Cardiac fibroblast (primary cell): ENCODE results near the gene CYP4F2.
"Not testable (repeated sequence)": the region's sequence is repeated elsewhere in the genome, so short reads cannot be mapped to it uniquely, and the experiment has no call there.

Experiments used
- DNase-seq, 2 donors: peaks; one replicate each; pipeline versions ENCODE4 v3.0.0 to v3.0.0-alpha.2; 2010; ENCODE audit warnings: low read depth in 2 of 2
- H3K4me3 ChIP-seq, 2 donors: replicated peaks in 1 of 2; 1 replicate in 1 of 2; 2 replicates in 1 of 2; pipeline ENCODE4 v1.5.1; 2011; ENCODE audit warnings: low read depth in 2 of 2, low read length in 2 of 2, mild to moderate bottlenecking in 2 of 2, moderate library complexity in 1 of 2
- TF ChIP-seq, protein P1 (sequence below): IDR thresholded peaks from one replicate; pipeline ENCODE4 v1.5.1; 2011; ENCODE audit warnings: low read depth, mild to moderate bottlenecking, low read length, inconsistent platforms

CYP4F2 gene

DNA sequence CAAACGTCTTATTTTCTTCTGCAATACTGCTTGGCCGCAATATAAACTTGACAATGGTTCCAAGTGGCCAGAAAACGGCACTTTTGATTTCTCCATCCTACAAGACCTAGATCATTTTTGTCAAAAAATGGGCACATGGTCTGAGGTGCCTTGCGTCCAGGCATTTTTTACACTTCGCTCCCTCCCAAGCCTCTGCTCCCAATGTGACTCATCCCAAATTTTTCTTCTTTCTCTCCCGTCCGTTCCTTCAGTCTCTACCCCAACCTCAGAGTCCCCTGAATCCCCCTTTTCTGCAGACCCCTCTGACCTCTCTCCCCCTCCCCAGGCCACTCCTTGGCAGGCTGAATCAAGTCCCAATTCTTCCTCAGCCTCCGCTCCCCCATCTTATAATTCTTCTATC lies 68.1 kb downstream of the CYP4F2 start:
- TF ChIP-seq, protein P1, sequence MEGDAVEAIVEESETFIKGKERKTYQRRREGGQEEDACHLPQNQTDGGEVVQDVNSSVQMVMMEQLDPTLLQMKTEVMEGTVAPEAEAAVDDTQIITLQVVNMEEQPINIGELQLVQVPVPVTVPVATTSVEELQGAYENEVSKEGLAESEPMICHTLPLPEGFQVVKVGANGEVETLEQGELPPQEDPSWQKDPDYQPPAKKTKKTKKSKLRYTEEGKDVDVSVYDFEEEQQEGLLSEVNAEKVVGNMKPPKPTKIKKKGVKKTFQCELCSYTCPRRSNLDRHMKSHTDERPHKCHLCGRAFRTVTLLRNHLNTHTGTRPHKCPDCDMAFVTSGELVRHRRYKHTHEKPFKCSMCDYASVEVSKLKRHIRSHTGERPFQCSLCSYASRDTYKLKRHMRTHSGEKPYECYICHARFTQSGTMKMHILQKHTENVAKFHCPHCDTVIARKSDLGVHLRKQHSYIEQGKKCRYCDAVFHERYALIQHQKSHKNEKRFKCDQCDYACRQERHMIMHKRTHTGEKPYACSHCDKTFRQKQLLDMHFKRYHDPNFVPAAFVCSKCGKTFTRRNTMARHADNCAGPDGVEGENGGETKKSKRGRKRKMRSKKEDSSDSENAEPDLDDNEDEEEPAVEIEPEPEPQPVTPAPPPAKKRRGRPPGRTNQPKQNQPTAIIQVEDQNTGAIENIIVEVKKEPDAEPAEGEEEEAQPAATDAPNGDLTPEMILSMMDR: no peak
- no peak overlapping the region for H3K4me3 ChIP-seq
- no peak for DNase-seq

DNA sequence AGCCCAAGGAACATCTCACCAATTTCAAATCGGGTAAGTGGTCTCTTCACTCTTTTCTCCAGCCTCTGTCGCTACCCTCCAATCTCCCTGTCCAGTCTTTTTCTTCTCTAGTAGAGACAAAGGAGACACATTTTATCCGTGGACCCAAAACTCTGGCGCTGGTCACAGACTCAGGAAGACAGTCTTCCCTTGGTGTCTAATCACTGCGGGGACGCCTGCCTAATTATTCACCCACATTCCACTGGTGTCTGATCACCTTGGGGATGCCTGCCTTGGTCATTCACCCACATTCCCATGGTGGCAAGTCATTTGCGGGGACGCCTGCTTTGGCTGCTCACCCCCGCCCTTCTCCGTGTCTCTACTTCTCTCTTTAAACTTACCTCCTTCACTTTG lies 68.6 kb downstream of the CYP4F2 start:
- no peak overlapping the region for H3K4me3 ChIP-seq
- no peak for DNase-seq
- TF ChIP-seq, protein P1: no peak

DNA sequence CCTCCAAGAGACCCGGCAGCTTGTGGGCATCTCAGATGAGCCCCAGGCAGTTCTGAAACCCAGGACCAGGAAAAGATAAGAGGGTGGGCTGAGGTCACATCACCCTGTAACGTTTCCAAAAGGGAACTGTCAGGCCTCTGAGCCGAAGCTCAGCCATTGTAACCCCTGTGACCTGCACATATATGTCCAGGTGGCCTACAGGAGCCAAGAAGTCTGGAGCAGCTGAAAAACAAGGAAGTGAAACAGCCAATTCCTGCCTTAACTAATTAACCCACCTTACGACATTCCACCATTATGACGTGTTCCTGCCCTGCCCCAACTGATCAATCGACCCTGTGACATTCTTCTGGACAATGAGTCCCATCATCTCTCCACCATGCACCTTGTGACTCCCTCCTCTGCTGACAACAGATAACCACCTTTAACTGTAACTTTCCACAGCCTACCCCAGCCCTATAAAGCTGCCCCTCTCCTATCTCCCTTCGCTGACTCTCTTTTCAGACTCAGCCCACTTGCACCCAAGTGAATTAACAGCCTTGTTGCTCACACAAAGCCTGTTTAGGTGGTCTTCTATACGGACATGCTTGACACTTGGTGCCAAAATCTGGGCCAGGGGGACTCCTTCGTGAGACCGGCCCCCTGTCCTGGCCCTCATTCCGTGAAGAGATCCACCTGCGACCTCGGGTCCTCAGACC lies 69.1 kb downstream of the CYP4F2 start:
- not testable (repeated sequence) for DNase-seq

DNA sequence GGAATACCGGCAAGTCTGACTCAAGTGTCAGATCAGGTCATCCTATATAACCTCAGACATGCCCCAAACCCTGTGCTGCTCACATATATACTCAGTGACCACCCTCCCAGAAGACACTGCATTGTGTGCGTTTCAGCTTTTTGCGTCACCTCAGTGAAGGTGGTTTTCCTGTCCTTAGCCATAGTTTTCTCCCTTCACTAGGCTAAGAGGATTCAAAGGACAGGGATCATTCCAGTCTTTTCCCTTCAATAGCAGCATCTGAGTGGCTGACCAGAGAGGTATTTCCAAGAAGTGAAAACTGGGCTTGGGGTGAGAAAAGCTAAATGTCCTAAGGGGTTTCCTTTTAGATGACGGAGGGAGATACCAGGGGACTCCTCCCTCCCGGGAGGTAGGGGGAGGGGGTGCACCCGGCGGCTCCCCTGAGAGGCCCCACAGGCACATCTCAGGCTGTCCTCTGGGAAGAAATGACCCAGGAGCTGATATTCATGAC lies 69.7 kb downstream of the CYP4F2 start:
- DNase-seq: no peak
- TF ChIP-seq, protein P1: no peak
- no peak overlapping the region for H3K4me3 ChIP-seq

More for the DNA sequence above, 69.1 kb downstream of the CYP4F2 start:
- H3K4me3 ChIP-seq: not testable (repeated sequence)
